ENCODE results near the gene BIRC7. TPM values are rescaled to one million over a fixed set of nuclear protein-coding genes. Genes with fewer than 3 reads are reported as not detected.
A peak's percentile ranks its signal among the peaks of the same experiment; 100 is the strongest.

BIRC7 gene
- total and polyA plus RNA-seq, 2 donors from 2014 or later, result 0.30 to 4.0 TPM

- Histone ChIP-seq H3K9ac (ENCODE audit: low read length in 3 of 3) (no peak overlapping the region), H3K4me3 (ENCODE audit: low read length in 3 of 3) (no peak overlapping the region), H3K27me3 (ENCODE audit: control insufficient read depth, insufficient read depth, low read length) (no peaks in the 10 kb centered on the region), H3K9me3 (ENCODE audit: control insufficient read depth in 2 of 3, insufficient read depth in 1 of 3, low read length in 3 of 3) (no peaks in the 10 kb centered on the region), H3K27ac (ENCODE audit: low read depth in 2 of 2, low read length in 2 of 2) (no peak overlapping the region), H3K36me3 (ENCODE audit: control insufficient read depth in 2 of 3, insufficient read depth in 3 of 3, low read length in 3 of 3) (peaks cover 0 to 13% (median 10%) of the 10 kb centered on the region in 3 donors), H3K4me1 (ENCODE audit: control insufficient read depth in 2 of 3, insufficient read depth in 2 of 3, low read depth in 1 of 3, low read length in 3 of 3) (peaks cover 0 to 13% (median 7%) of the 10 kb centered on the region in 3 donors)
- no peak for FAIRE-seq
- intact Hi-C loops (cut with DNase I), result no loop called here
- no peak for TF ChIP-seq CTCF (IDR thresholded peaks at IDR 0.05; ENCODE audit: borderline replicate concordance, extremely low read depth, insufficient read depth)
- DNase-seq, result no peak
Observed at GRCh38 chr20:63276956-63277355, 41.3 kb downstream of the BIRC7 start.

- Histone ChIP-seq H3K27ac (ENCODE audit: low read depth in 2 of 2, low read length in 2 of 2) (no peak overlapping the region), H3K4me1 (ENCODE audit: control insufficient read depth in 2 of 3, insufficient read depth in 2 of 3, low read depth in 1 of 3, low read length in 3 of 3) (peaks cover 0 to 13% (median 7%) of the 10 kb centered on the region in 3 donors), H3K36me3 (ENCODE audit: control insufficient read depth in 2 of 3, insufficient read depth in 3 of 3, low read length in 3 of 3) (peaks cover 0 to 13% (median 10%) of the 10 kb centered on the region in 3 donors), H3K9ac (ENCODE audit: low read length in 3 of 3) (no peak overlapping the region), H3K9me3 (ENCODE audit: control insufficient read depth in 2 of 3, insufficient read depth in 1 of 3, low read length in 3 of 3) (no peaks in the 10 kb centered on the region), H3K4me3 (ENCODE audit: low read length in 3 of 3) (no peak overlapping the region), H3K27me3 (ENCODE audit: control insufficient read depth, insufficient read depth, low read length) (no peaks in the 10 kb centered on the region)
- FAIRE-seq, result no peak
- DNase-seq, result no peak
- intact Hi-C loops (cut with DNase I), result no loop called here
- no peak for TF ChIP-seq CTCF (IDR thresholded peaks at IDR 0.05; ENCODE audit: borderline replicate concordance, extremely low read depth, insufficient read depth)
Observed at GRCh38 chr20:63277466-63278272, 42.0 kb downstream of the BIRC7 start.

GRCh38 chr20:63278661-63279060, 43.0 kb downstream of the BIRC7 start:
- Histone ChIP-seq H3K36me3 (ENCODE audit: control insufficient read depth in 2 of 3, insufficient read depth in 3 of 3, low read length in 3 of 3) (peaks cover 0 to 13% (median 10%) of the 10 kb centered on the region in 3 donors), H3K27ac (ENCODE audit: low read depth in 2 of 2, low read length in 2 of 2) (no peak overlapping the region), H3K4me1 (ENCODE audit: control insufficient read depth in 2 of 3, insufficient read depth in 2 of 3, low read depth in 1 of 3, low read length in 3 of 3) (peaks cover 0 to 9% (median 6%) of the 10 kb centered on the region in 3 donors), H3K9me3 (ENCODE audit: control insufficient read depth in 2 of 3, insufficient read depth in 1 of 3, low read length in 3 of 3) (no peaks in the 10 kb centered on the region), H3K9ac (ENCODE audit: low read length in 3 of 3) (no peak overlapping the region), H3K4me3 (ENCODE audit: low read length in 3 of 3) (no peak overlapping the region), H3K27me3 (ENCODE audit: control insufficient read depth, insufficient read depth, low read length) (no peaks in the 10 kb centered on the region)
- FAIRE-seq (no peak), DNase-seq (peak in 1 of 5 donors; percentile 59)
- no peak for TF ChIP-seq CTCF (IDR thresholded peaks at IDR 0.05; ENCODE audit: borderline replicate concordance, extremely low read depth, insufficient read depth)
- intact Hi-C loops (cut with DNase I), result no loop called here
